Activated T-helper 9 cell treated with anti-CD3 and anti-CD28 coated beads, Interleukin-2, amount 50 U/mL, for 16 hours (primary cell): ENCODE measurements around the gene CDC42BPA.
"Not testable (repeated sequence)": the region's sequence is repeated elsewhere in the genome, so short reads cannot be mapped to it uniquely, and the experiment has no call there.

Experiments used
- DNase-seq: peaks from one replicate; pipeline ENCODE4 v3.0.0-alpha.2; 2020; ENCODE audit warnings: low read depth

Gene CDC42BPA

DNA sequence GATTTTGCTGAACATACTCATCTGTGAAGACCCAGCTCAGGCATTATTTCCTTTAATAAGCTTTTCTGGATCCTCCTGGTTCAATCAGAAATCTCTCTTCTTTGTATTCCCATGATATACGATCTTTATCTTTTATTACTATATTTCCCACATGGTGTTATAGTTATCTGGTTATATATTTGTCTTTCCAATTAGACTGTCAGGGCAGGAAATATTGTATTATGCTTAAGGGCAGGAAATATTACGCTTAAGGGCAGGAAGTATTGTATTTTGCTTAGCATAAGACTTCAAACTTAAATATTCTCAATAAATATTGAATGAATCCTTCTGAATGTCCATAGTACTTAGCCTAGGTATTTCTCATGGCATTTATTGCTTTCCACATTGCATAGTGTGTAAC lies 256.0 kb downstream of the CDC42BPA start:
- DNase-seq, result no peak

GRCh38 chr1:227059076-227059475 lies 259.2 kb downstream of the CDC42BPA start:
- DNase-seq, result no peak

DNA sequence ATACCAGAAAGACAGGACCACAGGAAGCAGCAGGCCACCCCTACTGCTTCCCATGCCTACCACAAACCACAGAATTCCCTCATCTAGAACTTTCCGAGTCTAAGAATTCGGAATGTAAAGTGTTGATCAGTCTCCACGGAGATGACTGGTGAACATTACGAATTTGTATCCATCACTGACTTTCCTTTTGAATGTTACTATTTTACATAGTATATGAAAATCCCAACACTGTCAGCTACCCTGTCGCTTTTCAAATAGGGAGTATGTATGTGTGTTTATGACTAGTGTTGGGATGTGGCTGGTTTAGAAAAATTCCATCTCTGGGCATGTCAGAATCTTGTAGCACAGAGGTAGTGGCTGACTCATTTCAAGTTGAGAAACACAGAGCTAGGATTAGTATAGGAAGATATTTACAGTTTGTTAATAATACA lies 260.0 kb downstream of the CDC42BPA start:
- no peak for DNase-seq

GRCh38 chr1:227049253-227049652 lies 269.0 kb downstream of the CDC42BPA start:
- no peak for DNase-seq

DNA sequence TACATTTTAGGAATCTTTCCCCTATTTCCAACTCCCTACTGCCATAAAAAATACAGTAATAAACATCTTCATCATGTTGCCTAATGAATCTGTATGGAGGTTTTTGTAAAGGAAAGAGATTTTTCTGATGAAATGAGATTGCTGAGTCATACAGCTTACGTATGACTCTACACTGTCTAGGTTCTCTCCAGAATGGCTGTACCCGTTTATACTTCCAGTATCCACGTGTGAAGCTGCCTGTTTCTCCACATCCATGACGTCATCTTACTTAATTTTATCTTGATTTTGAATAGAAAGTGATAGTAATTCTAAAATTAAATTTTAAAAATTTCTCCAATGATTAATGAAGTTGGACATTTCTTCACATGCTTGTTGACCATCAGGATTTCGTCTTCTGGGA lies 274.5 kb downstream of the CDC42BPA start:
- DNase-seq, result no peak

DNA sequence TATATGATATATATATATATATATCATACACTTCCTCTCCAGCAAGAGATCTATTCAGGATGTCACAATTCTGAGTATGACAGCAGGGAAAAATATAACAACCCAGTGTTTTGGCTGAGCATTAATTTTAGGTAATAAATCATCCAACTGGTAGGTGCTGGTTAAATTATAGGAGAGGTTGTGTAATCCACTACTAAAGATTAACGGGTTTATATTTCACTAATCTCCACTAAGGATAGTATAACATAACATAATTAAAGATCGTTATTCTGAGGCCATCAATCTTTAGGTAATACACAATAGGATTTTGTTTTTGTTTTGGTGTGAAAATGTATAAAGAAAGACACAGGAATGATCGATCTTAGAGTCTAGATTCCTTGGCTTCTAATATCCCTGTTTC lies 276.0 kb downstream of the CDC42BPA start:
- DNase-seq, result no peak

DNA sequence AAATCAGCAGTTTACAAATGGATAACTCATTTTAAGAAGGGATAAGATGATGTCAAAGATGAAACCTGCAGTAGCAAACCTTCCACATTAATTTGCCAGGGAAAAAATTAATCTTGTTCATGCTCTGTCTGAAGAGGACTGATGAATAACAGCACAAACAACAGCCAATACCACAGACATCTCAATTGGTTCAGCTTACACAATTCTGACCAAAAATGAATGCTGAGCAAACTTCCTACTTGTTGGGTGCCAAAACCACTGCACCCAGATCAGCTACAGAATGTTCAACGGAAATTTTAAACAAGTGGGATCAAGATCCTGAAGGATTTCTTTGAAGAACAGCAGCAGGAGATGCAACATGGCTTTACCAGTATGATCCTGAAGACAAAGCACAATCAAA lies 279.9 kb downstream of the CDC42BPA start:
- DNase-seq, result no peak

GRCh38 chr1:227037121-227037520 lies 281.2 kb downstream of the CDC42BPA start:
- DNase-seq, result no peak

GRCh38 chr1:227035316-227035715 lies 283.0 kb downstream of the CDC42BPA start:
- no peak for DNase-seq

- DNase-seq, result no peak
These were observed 284.4 kb downstream of the CDC42BPA start for GRCh38 chr1:227033880-227034279.

DNA sequence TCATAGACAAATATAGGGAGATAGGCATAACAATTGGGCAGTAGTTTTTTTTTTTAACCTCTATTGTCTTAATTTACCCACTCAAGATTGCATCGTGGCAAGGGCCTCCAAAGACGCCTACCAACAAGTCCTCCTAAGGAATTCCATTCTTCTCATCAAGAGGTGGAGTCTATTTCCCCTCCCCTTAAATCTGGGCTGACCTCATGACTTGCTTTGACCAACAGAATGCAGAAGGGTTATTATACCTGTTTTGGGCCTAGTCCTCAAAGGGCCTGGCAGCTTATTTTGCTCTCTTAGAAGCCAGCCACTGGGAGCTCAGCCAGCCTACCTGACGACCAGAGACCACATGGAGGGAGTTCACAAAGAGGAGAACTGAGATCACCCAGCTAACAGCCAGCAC lies 285.9 kb downstream of the CDC42BPA start:
- no peak for DNase-seq

GRCh38 chr1:227016990-227017389 lies 301.3 kb downstream of the CDC42BPA start:
- DNase-seq, result no peak

GRCh38 chr1:227010645-227011044 lies 307.6 kb downstream of the CDC42BPA start:
- DNase-seq, result no peak

DNA sequence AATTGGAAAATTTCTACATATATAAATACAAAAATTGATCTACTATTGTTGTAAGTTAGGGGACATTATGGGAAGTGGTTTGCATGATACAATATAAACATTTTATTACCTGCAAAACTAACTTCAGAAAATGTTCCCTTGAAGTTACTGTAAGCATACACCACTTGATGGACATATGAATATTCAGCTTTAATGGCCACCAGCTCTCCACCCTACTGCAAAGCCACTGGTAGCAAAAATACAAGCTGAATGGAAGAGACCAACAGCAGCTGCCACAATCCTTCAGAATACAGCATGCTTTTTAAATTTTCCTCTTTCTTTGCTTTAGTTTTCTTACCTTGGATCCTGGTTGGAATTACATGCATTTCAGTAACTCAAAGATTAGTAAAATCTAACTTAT lies 308.4 kb downstream of the CDC42BPA start:
- DNase-seq, result no peak

GRCh38 chr1:227006226-227006796 lies 312.0 kb downstream of the CDC42BPA start:
- DNase-seq, result no peak

- DNase-seq, result no peak
These were observed 313.5 kb downstream of the CDC42BPA start for GRCh38 chr1:227004796-227005195.

- no peak for DNase-seq
These were observed 315.1 kb downstream of the CDC42BPA start for GRCh38 chr1:227003165-227003564.

- no peak for DNase-seq
These were observed 315.7 kb downstream of the CDC42BPA start for GRCh38 chr1:227002531-227003049.

DNA sequence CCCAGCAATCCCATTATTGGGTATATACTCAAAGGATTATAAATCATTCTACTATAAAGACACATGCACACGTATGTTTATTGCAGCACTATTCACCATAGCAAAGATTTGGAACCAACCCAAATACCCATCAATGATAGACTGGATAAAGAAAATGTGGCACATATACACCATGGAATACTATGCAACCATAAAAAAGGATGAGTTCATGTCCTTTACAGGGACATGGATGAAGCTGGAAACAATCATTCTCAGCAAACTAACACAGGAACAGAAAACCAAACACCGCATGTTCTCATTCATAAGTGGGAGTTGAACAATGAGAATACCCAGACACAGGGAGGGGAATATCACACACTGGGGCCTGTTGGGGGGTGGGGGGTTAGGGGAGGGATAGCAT lies 318.7 kb downstream of the CDC42BPA start:
- DNase-seq, result not testable (repeated sequence)

GRCh38 chr1:226995365-226996332 lies 322.6 kb downstream of the CDC42BPA start:
- no peak for DNase-seq

GRCh38 chr1:226994586-226995364 lies 323.5 kb downstream of the CDC42BPA start:
- DNase-seq, result no peak

- DNase-seq, result no peak
These were observed 324.3 kb downstream of the CDC42BPA start for GRCh38 chr1:226993814-226994585.
